Neural cell (in vitro differentiated cells): ENCODE results near the gene PBX2. TPM values are rescaled to one million over a fixed set of nuclear protein-coding genes. Genes with fewer than 3 reads are reported as not detected.

Experiments
- H2AFZ ChIP-seq: fragments of 200-600, 300-800 bp; sonication (generic), shearing (Covaris generic); 2 replicates; pipeline ENCODE4 v1.6.0; 2014; ENCODE audit warnings: low read depth, mild to moderate bottlenecking, antibody characterized with exemption, low read length, moderate library complexity
- H3F3A ChIP-seq: fragments of 200-600 bp; shearing (Covaris generic); 2 replicates; pipeline ENCODE4 v1.6.1; 2016; ENCODE audit warnings: mild to moderate bottlenecking, moderate library complexity, mixed read lengths, antibody characterized with exemption, low read length; ENCODE audit not compliant: insufficient read depth, poor library complexity, severe bottlenecking
- H3K27ac ChIP-seq: fragments of 200-600, 300-800 bp; sonication (generic), shearing (Covaris generic); 2 replicates; pipeline ENCODE4 v1.5.1; 2014; ENCODE audit warnings: mild to moderate bottlenecking, low read length, moderate library complexity
- H3K27me3 ChIP-seq: fragments of 300-800, 200-600 bp; sonication (generic), shearing (Covaris generic); 2 replicates; pipeline ENCODE4 v1.6.0; 2014; ENCODE audit warnings: mild to moderate bottlenecking, low read depth, low read length, moderate library complexity; ENCODE audit not compliant: insufficient read depth
- H3K36me3 ChIP-seq: fragments of 300-800, 200-600 bp; sonication (generic), shearing (Covaris generic); 2 replicates; pipeline ENCODE4 v1.5.1; 2014; ENCODE audit warnings: mild to moderate bottlenecking, antibody characterized with exemption, low read length, moderate library complexity; ENCODE audit not compliant: insufficient read depth
- H3K4me2 ChIP-seq: fragments of 300-800, 200-600 bp; sonication (generic), shearing (Covaris generic); 2 replicates; pipeline ENCODE4 v1.6.0; 2014; ENCODE audit warnings: mild to moderate bottlenecking, low read length
- H3K4me3 ChIP-seq: fragments of 300-800, 200-600 bp; sonication (generic), shearing (Covaris generic); 2 replicates; pipeline ENCODE4 v1.5.1; 2014; ENCODE audit warnings: mild to moderate bottlenecking, low read length, moderate library complexity
- H3K79me2 ChIP-seq: fragments of 200-600 bp; shearing (Covaris generic); replicated peaks from 2 replicates; pipeline ENCODE4 v1.6.0; 2014; ENCODE audit warnings: mild to moderate bottlenecking, low read length, moderate library complexity; ENCODE audit not compliant: insufficient read depth
- H3K9ac ChIP-seq: fragments of 300-800, 200-600 bp; sonication (generic), shearing (Covaris generic); 2 replicates; pipeline ENCODE4 v1.6.1; 2016; ENCODE audit warnings: mild to moderate bottlenecking, low read length, mixed read lengths
- H3K9me2 ChIP-seq: fragments of 200-600 bp; shearing (Covaris generic); 2 replicates; pipeline ENCODE4 v1.6.1; 2016; ENCODE audit warnings: mild to moderate bottlenecking, low read length, mixed read lengths; ENCODE audit not compliant: insufficient read depth
- H3K9me3 ChIP-seq: fragments of 200-600, 300-800 bp; sonication (generic), shearing (Covaris generic); 2 replicates; pipeline ENCODE4 v1.6.1; 2016; ENCODE audit warnings: mild to moderate bottlenecking, mixed run types, low read length, moderate library complexity, mixed read lengths
- H4K20me1 ChIP-seq: fragments of 200-600 bp; shearing (Covaris generic); 2 replicates; pipeline ENCODE4 v1.6.1; 2016; ENCODE audit warnings: mild to moderate bottlenecking, mixed run types; ENCODE audit not compliant: insufficient read depth
- CTCF ChIP-seq: fragments of 450-650 bp; IDR thresholded peaks from 2 replicates; pipeline ENCODE4 v1.5.1; 2014; ENCODE audit warnings: antibody characterized with exemption, mild to moderate bottlenecking, moderate library complexity; ENCODE audit not compliant: poor library complexity, severe bottlenecking
- EP300 ChIP-seq: fragments of 450-650 bp; conservative IDR thresholded peaks from 2 replicates; pipeline ENCODE4 v1.6.1; 2014; ENCODE audit warnings: antibody characterized with exemption, mild to moderate bottlenecking, moderate library complexity; ENCODE audit not compliant: poor library complexity, severe bottlenecking
- EZH2 ChIP-seq: fragments of 200-600, 300-800 bp; shearing (Covaris generic), sonication (generic); IDR thresholded peaks from 2 replicates; pipeline ENCODE4 v1.6.1; 2014; ENCODE audit warnings: antibody characterized with exemption, low read length, borderline replicate concordance, mild to moderate bottlenecking; ENCODE audit not compliant: insufficient read depth, poor library complexity, severe bottlenecking
- MXI1 ChIP-seq: fragments of 450-650 bp; conservative IDR thresholded peaks from 2 replicates; pipeline ENCODE4 v1.6.1; 2014; ENCODE audit warnings: antibody characterized with exemption, mild to moderate bottlenecking; ENCODE audit not compliant: poor library complexity, severe bottlenecking
- POLR2AphosphoS5 ChIP-seq: IDR thresholded peaks from 2 replicates; pipeline ENCODE4 v1.6.1; 2012
- RAD21 ChIP-seq: fragments of 450-650 bp; conservative IDR thresholded peaks from 2 replicates; pipeline ENCODE4 v1.6.1; 2014; ENCODE audit warnings: antibody characterized with exemption, mild to moderate bottlenecking, moderate library complexity
- SMC3 ChIP-seq: fragments of 450-650 bp; conservative IDR thresholded peaks from 2 replicates; pipeline ENCODE4 v1.6.1; 2014; ENCODE audit warnings: antibody characterized with exemption, mild to moderate bottlenecking, moderate library complexity; ENCODE audit not compliant: poor library complexity
- TAF1 ChIP-seq: IDR thresholded peaks from 2 replicates; pipeline ENCODE4 v1.6.1; 2012; ENCODE audit warnings: low read depth
- polyA plus RNA-seq: library from polyadenylated mRNA; depleted of rRNA; stranded (reverse); fragments of >200 nt; gene quantifications from 2 replicates; pipeline ENCODE4 v1.2.3, GENCODE V29; 2014
- TF ChIP-seq, protein P1 (sequence below): IDR thresholded peaks from 2 replicates; pipeline ENCODE4 v1.6.1; 2012; ENCODE audit warnings: borderline replicate concordance

PBX2 gene
- polyA plus RNA-seq, 1 donor from 2014 or later = 53.2 TPM

DNA sequence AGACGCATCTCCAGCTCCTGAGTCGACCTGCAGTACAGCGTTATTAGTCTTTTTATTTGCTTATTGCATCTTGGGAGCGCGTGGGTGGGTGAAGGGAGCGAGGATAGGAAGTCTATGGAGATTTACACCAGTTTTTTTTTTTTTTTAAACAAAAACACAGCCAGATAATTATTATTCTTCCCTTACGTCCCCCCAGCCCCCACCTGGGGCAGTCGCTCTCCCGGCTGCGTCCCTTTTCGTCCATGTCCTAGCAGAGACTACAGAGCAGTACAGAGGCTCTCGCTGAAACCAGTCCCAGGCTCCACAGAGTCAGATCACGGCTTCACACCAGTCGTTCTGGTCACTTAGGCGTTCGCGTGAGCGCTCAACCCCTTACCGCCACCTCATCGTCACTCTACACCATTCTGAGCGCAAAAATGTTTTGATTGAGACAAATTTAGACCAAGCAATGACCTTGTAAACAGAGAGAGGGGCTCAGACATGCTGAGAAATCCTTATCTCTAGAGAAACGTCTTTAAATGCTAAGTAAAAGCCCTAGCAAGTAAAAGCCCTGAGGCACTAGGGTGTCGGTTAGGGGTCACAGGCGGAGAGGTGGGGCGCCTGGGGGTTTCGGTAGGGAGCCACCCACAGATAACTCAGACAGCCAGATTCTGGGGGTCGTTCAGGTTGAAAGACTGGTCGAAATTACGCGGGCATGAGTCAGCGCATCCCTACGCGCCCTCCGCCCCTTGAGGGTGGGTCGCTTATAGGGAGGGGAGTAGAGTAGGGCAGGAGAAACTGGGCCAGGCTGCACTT lies 37.0 kb downstream of the PBX2 start:
- H3K27ac ChIP-seq = peak overlapping the region; percentile 93
- no peaks in the 10 kb centered on the region for H3K36me3 ChIP-seq
- H3K9me2 ChIP-seq = no peaks in the 10 kb centered on the region
- H3K4me2 ChIP-seq = peak overlapping the region; percentile 88
- TF ChIP-seq MXI1 (no peak), EZH2 (no peak), TAF1 (no peak), EP300 (no peak), POLR2AphosphoS5 (no peak), SMC3 (no peak), RAD21 (no peak), CTCF (no peak)
- TF ChIP-seq, protein P1, sequence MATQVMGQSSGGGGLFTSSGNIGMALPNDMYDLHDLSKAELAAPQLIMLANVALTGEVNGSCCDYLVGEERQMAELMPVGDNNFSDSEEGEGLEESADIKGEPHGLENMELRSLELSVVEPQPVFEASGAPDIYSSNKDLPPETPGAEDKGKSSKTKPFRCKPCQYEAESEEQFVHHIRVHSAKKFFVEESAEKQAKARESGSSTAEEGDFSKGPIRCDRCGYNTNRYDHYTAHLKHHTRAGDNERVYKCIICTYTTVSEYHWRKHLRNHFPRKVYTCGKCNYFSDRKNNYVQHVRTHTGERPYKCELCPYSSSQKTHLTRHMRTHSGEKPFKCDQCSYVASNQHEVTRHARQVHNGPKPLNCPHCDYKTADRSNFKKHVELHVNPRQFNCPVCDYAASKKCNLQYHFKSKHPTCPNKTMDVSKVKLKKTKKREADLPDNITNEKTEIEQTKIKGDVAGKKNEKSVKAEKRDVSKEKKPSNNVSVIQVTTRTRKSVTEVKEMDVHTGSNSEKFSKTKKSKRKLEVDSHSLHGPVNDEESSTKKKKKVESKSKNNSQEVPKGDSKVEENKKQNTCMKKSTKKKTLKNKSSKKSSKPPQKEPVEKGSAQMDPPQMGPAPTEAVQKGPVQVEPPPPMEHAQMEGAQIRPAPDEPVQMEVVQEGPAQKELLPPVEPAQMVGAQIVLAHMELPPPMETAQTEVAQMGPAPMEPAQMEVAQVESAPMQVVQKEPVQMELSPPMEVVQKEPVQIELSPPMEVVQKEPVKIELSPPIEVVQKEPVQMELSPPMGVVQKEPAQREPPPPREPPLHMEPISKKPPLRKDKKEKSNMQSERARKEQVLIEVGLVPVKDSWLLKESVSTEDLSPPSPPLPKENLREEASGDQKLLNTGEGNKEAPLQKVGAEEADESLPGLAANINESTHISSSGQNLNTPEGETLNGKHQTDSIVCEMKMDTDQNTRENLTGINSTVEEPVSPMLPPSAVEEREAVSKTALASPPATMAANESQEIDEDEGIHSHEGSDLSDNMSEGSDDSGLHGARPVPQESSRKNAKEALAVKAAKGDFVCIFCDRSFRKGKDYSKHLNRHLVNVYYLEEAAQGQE = no peak
- peaks cover 44% of the 10 kb centered on the region for H3K27me3 ChIP-seq
- no peaks in the 10 kb centered on the region for H3F3A ChIP-seq
- H3K4me3 ChIP-seq = peak overlapping the region; percentile 79
- H4K20me1 ChIP-seq = no peaks in the 10 kb centered on the region
- H3K9ac ChIP-seq = peak overlapping the region; percentile 86
- peaks cover 9% of the 10 kb centered on the region for H3K79me2 ChIP-seq
- H2AFZ ChIP-seq = peak overlapping the region; percentile 75
- no peaks in the 10 kb centered on the region for H3K9me3 ChIP-seq

GRCh38 chr6:32151863-32152768 lies 37.9 kb downstream of the PBX2 start, which contains the start of gene PRRT1:
Gene PRRT1, minus strand, starts transcription at chr6:32151939. Its CDS starts 112 bp downstream, at chr6:32151827.
- Histone ChIP-seq H3K27me3 (peaks cover 47% of the 10 kb centered on the region), H4K20me1 (no peaks in the 10 kb centered on the region), H3K36me3 (no peaks in the 10 kb centered on the region), H2AFZ (no peak within 1 kb of the TSS), H3K9me2 (no peaks in the 10 kb centered on the region), H3K27ac (peak within 1 kb of the TSS; percentile 93), H3K9me3 (no peaks in the 10 kb centered on the region), H3F3A (no peaks in the 10 kb centered on the region), H3K4me3 (peak within 1 kb of the TSS; percentile 79), H3K9ac (peak within 1 kb of the TSS; percentile 86), H3K79me2 (peaks cover 9% of the 10 kb centered on the region), H3K4me2 (peak within 1 kb of the TSS; percentile 88)
- TF ChIP-seq TAF1 (no peak), CTCF (no peak), EZH2 (no peak), SMC3 (no peak), RAD21 (no peak), EP300 (no peak), POLR2AphosphoS5 (no peak), MXI1 (no peak)
- TF ChIP-seq, protein P1 = no peak
